HG03575 (cell line): ENCODE measurements around the gene FAHD1.

Experiments used
- ATAC-seq: cut with Tn5 transposase; IDR thresholded peaks from one replicate; pipeline ENCODE4 v1.9.1; 2021; ENCODE audit not compliant: unreplicated experiment, insufficient number of reproducible peaks, low FRiP score; ENCODE audit errors: extremely low read depth

Gene FAHD1

DNA sequence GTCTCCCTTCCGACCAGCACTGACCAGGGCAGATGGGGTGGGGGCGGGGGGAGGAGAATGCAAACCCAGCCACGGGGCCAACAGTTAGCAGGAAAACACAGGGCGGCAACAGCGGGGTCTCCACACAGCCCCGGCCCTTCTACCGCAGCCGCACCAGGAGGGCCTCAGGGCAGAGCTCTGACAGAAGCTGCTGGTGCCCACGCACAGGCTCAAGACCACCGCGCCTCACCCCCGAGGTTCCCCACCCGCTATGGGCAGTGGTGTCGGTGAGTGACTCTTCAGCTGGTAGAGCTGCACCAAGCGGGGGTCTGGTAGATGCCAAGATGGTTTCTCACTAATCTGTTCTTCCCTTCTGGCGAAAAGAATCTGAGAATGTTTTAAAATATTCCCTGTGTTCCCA lies 16.5 kb upstream of the FAHD1 start:
- ATAC-seq = no peak

DNA sequence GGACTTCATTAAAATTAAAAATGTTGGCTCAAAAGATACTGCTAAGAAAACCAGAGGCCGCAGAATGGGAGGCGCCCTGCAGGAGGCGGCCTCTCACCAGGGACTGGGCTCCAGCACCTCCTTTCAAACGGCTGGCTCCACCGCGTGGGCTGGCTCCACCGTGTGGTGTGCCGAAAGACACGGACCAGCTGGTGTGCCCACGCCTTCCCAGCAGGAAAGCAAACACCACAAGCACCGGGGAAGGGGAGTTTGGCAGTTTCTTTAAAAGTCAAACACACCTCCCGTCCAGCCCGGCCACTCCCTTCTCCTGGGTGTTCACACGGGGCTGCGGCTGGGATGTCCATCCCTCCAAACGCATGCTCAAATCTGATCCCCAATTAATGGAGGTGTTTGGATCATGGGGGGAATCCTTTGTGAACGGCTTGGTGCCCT lies 14.3 kb upstream of the FAHD1 start:
- ATAC-seq = no peak

GRCh38 chr16:1815461-1815860 lies 11.5 kb upstream of the FAHD1 start:
- ATAC-seq = no peak

GRCh38 chr16:1816396-1817275 lies 10.4 kb upstream of the FAHD1 start:
- no peak for ATAC-seq

DNA sequence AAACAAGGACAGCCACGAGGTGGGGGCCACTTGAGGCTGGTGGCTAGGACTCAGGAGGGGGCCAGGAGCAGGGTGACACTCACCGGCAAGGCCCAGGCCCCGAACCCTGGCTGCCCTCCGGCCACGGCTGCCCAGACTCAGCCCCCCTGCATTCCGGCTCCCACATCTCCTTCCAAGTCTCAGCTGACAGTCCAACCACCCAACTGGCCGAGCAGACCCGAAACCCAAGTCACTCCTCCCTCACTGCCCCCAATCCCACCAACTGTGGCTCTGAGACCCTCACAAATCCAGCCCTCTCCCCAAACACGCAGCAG lies 9.8 kb upstream of the FAHD1 start:
- no peak for ATAC-seq

DNA sequence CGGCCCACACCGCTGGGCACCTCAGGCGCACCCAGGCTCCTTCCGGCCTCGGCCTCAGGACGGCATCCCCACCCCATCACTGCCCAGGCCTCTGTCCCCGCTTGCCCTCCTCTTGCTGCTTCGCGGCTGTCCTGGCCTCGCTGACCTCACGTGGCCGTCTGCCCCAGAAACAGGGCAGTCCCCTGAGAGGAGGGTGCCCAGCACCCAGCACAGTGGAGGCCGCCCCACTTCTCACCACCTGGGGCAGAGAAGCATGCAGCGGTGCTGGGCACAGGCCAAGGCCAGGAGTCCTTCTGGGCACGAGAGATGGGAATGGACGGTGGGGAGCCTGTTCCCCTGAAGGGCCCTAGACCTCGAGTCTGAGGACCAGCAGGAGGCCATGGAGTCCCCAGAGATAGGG lies 9.3 kb upstream of the FAHD1 start:
- no peak for ATAC-seq

- no peak for ATAC-seq
These were observed 8.7 kb upstream of the FAHD1 start for GRCh38 chr16:1818204-1818872.

DNA sequence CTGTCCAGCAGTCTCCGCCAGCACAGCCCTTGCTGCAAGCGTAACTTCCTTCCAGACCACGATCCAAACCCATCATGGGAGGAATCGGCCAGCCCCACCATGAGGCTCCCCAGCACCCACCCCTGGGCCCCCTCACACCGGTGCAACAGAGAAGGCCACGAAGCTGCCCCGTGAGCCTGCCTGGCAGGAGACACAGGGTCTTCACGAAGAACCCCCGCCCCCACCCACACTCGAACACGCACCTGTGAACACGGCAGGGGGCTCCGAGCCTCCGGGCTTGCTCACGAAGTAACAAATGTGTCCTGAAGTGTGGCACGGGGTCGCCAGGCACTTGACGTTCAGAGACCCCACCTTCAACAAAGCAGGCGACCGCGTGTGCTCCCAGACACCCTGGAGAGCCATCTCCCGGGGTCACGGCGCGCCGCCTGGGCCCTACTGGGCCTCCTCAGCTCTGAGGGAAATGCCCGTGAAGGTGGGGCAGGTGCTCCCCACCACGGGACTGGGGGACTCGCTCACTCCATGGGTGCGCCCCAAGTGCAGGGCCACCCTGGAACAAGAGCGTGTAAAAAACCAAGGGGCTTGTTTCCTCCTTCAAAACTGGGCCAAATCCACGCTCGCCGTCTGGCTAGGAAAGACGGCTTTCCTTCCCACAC lies 8.0 kb upstream of the FAHD1 start:
- no peak for ATAC-seq

DNA sequence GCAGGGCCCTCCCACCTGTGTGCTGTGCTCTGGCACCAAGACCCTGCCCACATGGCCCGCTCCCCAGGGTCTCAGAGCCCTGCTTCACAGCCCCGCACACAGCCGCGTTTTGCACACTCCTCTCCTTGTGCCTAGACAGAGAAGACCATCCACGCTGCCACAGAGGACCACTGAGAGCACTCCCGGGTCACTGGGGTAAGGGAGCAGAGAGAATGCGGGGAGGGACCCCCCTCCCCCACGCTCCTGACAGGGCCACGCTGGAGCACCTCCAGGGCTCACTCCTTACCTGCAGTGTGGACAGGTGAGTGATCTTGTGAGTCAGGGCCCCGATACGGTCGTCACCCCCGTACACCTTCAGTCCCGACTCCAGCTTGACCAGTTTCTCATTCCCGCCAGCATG lies 7.4 kb upstream of the FAHD1 start:
- no peak for ATAC-seq

DNA sequence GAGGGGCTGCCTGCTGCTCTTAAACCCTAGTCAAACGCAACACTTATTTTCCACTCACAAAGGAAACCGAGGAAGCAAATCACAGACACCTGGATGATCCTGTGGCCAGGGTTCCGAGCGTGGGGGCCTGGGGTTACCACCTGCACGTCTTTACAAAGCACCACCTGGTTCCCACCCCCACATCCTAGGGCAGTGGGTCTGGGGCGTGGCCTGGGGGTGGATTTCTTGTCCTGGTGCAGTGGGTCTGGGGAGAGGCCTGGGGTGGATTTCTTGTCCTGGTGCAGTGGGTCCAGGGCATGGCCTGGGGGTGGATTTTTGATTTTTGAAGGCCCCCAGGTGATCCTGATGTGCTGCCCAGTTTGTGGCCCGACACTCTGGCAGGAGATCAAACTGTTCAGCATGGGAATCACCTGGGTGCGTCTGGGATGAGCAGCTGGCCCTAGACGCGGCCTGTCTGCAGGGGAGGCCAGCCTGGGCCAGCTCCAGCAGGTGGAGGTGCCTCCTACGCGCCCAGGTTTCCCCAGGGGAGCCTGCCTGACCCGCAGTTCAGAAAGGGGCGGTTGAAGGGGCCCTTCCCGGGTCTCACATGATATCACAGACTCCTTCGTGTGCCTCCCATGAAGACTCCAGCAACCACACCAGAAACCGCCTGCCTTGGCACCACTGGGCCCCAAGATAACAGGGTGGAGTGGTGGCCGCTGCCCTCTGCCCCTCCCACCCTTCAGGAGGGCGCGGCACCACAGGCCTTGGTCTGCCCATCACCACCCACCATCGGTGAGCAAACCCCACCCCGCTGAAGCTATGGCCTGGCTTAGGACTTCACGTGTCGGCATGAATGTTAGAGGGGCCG lies 6.7 kb upstream of the FAHD1 start:
- ATAC-seq = no peak

GRCh38 chr16:1820946-1821290 lies 6.1 kb upstream of the FAHD1 start:
- no peak for ATAC-seq

DNA sequence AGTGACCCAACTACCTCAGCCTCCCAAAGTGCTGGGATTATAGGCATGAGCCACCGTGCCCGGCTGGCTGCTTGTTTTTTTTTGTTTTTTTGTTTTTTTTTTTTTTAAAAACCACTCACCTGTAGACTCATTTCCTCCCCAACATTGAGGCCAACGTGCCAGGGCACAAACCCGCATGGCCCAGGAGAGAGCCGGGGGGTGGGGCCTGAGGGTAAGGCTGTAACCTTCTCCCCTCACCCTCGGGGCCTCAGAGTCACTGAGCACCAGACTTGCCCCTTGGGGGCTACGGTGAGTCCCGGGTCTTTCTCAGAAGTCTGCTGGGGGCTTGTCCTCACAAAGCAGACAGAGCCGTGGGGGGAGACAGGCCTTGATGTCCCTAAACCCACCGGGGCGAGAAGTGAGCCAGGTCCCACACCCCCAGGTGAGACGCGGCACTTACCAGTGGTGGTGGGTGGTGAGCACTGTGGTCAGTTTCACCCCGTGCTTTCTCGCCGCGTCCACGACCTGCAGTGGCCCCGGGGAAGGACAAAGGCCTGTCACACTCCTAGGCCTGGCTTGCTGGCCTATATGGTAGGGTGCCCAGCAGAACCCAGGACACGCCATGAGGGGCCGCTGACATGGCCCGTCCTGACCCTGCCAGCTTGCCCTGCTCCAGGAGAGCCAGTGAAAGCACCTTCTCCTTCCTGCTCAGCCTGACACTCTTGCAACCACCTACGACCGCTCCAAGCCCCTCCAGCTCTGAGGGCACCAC lies 5.0 kb upstream of the FAHD1 start:
- no peak for ATAC-seq

DNA sequence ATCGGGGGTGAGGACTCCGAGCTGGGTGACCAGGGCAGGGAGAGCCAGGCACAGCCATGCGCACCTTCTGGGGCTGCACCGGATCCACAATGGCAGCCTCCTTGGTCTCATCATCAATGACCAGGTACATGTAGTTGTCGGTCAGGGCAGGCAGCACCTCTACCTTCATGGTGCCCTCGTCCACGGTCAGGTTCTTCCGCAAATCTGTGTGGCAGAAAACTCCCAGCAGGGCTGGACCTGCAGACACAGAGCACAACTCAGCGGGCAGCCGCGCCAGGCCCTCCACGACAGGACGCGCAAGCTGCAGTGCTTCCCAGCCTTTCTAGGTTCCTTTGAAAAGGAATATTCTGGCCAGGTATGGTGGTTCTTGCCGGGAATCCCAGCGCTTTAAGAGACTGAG lies 4.2 kb upstream of the FAHD1 start:
- no peak for ATAC-seq

GRCh38 chr16:1823821-1824220 lies 3.2 kb upstream of the FAHD1 start:
- ATAC-seq = no peak

GRCh38 chr16:1825381-1825863 lies 1.6 kb upstream of the FAHD1 start:
- no peak for ATAC-seq

GRCh38 chr16:1825864-1826690 lies 929 bp upstream of the FAHD1 start:
- peak; percentile 16 for ATAC-seq

DNA sequence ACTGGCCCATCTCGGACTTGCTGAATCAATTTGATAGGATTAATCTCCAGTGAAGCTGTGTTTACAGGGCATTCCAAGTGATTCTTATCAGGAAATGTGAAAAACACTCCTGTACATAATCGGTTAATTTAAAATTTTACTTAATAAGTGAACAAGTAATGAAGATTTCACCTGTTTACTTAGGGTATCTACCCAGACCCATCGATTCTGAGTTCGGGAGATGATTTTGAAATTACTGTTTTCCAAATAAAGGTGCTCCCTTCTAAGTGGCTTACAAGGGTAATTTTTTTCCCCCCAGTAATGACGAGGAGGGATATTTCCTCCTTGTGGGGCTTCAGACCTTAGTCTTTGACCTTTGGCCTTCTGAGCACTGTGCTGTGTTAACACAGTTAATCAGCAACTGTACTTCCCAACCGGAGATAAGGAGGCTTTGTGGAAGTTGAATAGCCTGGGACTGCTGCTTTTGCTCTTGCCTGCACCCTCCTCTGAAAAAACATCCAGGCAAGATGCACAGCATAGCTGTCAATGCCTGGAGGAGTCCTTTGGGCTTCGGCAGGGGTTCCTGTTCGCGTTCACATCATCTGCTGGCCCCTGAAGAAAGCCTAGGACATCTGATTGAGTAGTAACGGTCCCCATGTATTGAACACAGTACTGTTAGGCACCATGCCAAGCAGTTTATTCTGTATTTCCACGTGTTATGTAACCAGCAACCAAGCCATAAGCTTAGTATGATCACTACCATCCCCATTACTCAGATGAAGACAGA lies 1.8 kb downstream of the FAHD1 start:
- no peak for ATAC-seq
